ENCODE data around the gene RPTOR. TPM values are rescaled to one million over a fixed set of nuclear protein-coding genes. Genes with fewer than 3 reads are reported as not detected.
"Not testable (repeated sequence)": the region's sequence is repeated elsewhere in the genome, so short reads cannot be mapped to it uniquely, and the experiment has no call there.

RPTOR gene
- polyA plus RNA-seq, 1 donor (not counting 4 experiments of a cell fraction or from before 2014, with no cell fraction given), result 4.0 TPM

DNA sequence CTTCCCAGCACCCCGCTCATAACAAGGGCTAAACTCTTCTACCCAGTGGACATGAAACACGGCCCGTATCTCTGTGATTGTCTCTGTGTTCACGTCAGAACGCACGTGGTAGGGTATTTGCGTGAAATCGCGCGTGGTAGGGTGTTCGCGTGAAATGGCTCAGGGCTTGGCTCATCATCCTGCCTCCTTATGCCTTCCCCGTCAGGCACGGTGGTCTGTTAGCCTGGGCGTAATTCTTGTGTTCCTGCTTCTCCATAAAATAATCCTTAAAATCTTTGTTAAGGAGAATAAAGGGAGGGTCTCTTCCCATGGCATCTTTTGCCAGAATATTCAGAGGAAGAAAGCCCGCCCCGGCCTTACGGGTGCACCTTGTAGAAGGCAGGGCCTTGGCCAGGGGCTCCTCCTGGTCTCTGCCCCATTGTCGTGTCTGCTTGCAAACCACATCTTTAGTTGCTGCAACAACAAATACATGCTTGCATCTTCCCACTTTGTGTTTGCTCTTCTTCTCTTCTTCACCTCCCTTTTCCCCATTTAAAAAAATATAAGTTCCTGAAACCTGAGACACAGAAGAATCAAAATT lies 330.3 kb downstream of the RPTOR start:
- Histone ChIP-seq H3K36me3 (ENCODE audit: control insufficient read depth in 2 of 2, extremely low read depth in 1 of 2, insufficient read depth in 2 of 2, low read length in 2 of 2) (peaks cover 0 to 4% of the 10 kb centered on the region in 2 experiments), H3K9me3 (ENCODE audit: control insufficient read depth, low read depth, low read length) (no peaks in the 10 kb centered on the region), H3K9ac (ENCODE audit: control insufficient read depth, extremely low read depth, insufficient read depth, low read length) (no peak overlapping the region), H3K4me3 (ENCODE audit: control insufficient read depth in 2 of 3, extremely low read depth in 1 of 3, insufficient read depth in 2 of 3, low read depth in 1 of 3, low read length in 3 of 3) (no peak overlapping the region), H4K20me1 (ENCODE audit: control insufficient read depth, extremely low read depth, insufficient read depth, low read length) (no peaks in the 10 kb centered on the region), H3K4me1 (ENCODE audit: control insufficient read depth, extremely low read depth, insufficient read depth, low read length) (no peaks in the 10 kb centered on the region), H3K9me1 (ENCODE audit: control insufficient read depth, extremely low read depth, insufficient read depth, low read length) (no peaks in the 10 kb centered on the region), H3K4me2 (ENCODE audit: control insufficient read depth, extremely low read depth, insufficient read depth, low read depth, low read length) (no peak overlapping the region), H3K27ac (ENCODE audit: control insufficient read depth, insufficient read depth, low read length) (no peak overlapping the region), H2AFZ (ENCODE audit: control insufficient read depth, low read length) (no peak overlapping the region), H3K79me2 (ENCODE audit: control insufficient read depth, insufficient read depth, low read length) (no peaks in the 10 kb centered on the region), H3K27me3 (ENCODE audit: control insufficient read depth, extremely low read depth, insufficient read depth, low read length) (no peaks in the 10 kb centered on the region)
- dilution Hi-C loops (cut with MboI; ENCODE audit: extremely low pct_ligation_motif_present, low sequenced_read_pairs), result no loop called here
- FAIRE-seq, result no peak
- TF ChIP-seq CTCF (optimal IDR thresholded peaks at IDR 0.05 in 1 of 3, IDR thresholded peaks at IDR 0.05 in 1 of 3, conservative IDR thresholded peaks at IDR 0.05 in 1 of 3; ENCODE audit: extremely low read depth in 1 of 3, insufficient read depth in 2 of 3, low read length in 3 of 3) (no peak), EZH2 (IDR thresholded peaks at IDR 0.05; ENCODE audit: low read length) (no peak)
- no peak for DNase-seq (ENCODE audit: low read depth, low spot score)

DNA sequence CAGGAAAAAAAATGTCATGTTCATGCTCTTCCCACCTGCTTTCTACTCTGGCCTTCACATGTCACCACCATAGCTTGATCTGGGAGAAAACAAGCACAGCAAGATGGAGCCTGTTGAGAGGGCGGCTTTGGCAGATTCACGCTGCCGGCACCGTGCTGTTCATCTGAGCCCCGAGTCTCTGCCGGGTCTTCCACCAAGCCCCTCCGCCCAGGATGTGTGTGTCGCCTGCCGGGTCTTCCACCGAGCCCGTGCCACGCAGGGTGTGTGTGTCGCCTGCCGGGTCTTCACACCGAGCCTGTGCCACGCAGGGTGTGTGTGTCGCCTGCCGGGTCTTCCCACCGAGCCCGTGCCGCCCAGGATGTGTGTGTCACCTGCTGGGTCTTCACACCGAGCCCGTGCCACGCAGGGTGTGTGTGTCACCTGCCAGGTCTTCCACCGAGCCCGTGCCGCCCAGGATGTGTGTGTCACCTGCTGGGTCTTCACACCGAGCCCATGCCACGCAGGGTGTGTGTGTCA lies 330.9 kb downstream of the RPTOR start:
- H3K9me3 ChIP-seq (ENCODE audit: control insufficient read depth, low read depth, low read length); H3K9me1 ChIP-seq (ENCODE audit: control insufficient read depth, extremely low read depth, insufficient read depth, low read length); H3K4me2 ChIP-seq (ENCODE audit: control insufficient read depth, extremely low read depth, insufficient read depth, low read depth, low read length); DNase-seq (ENCODE audit: low read depth, low spot score); H3K4me1 ChIP-seq (ENCODE audit: control insufficient read depth, extremely low read depth, insufficient read depth, low read length); H2AFZ ChIP-seq (ENCODE audit: control insufficient read depth, low read length); H3K79me2 ChIP-seq (ENCODE audit: control insufficient read depth, insufficient read depth, low read length); H4K20me1 ChIP-seq (ENCODE audit: control insufficient read depth, extremely low read depth, insufficient read depth, low read length); dilution Hi-C loops (cut with MboI; ENCODE audit: extremely low pct_ligation_motif_present, low sequenced_read_pairs); H3K4me3 ChIP-seq (ENCODE audit: control insufficient read depth in 2 of 3, extremely low read depth in 1 of 3, insufficient read depth in 2 of 3, low read depth in 1 of 3, low read length in 3 of 3); FAIRE-seq; H3K36me3 ChIP-seq (ENCODE audit: control insufficient read depth in 2 of 2, extremely low read depth in 1 of 2, insufficient read depth in 2 of 2, low read length in 2 of 2); H3K9ac ChIP-seq (ENCODE audit: control insufficient read depth, extremely low read depth, insufficient read depth, low read length); H3K27ac ChIP-seq (ENCODE audit: control insufficient read depth, insufficient read depth, low read length); H3K27me3 ChIP-seq (ENCODE audit: control insufficient read depth, extremely low read depth, insufficient read depth, low read length): not testable (repeated sequence)

DNA sequence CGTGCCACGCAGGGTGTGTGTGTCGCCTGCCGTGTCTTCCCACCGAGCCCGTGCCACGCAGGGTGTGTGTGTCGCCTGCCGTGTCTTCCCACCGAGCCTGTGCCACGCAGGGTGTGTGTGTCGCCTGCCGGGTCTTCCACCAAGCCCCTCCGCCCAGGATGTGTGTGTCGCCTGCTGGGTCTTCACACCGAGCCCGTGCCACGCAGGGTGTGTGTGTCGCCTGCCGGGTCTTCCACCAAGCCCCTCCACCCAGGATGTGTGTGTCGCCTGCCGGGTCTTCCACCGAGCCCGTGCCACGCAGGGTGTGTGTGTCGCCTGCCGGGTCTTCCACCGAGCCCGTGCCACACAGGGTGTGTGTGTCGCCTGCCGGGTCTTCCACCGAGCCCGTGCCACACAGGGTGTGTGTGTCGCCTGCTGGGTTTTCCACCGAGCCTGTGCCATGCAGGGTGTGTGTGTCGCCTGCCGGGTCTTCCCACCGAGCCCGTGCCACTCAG lies 331.9 kb downstream of the RPTOR start:
- H3K27me3 ChIP-seq (ENCODE audit: control insufficient read depth, extremely low read depth, insufficient read depth, low read length); H3K36me3 ChIP-seq (ENCODE audit: control insufficient read depth in 2 of 2, extremely low read depth in 1 of 2, insufficient read depth in 2 of 2, low read length in 2 of 2); H3K4me2 ChIP-seq (ENCODE audit: control insufficient read depth, extremely low read depth, insufficient read depth, low read depth, low read length); H3K9me1 ChIP-seq (ENCODE audit: control insufficient read depth, extremely low read depth, insufficient read depth, low read length); H2AFZ ChIP-seq (ENCODE audit: control insufficient read depth, low read length); H3K9ac ChIP-seq (ENCODE audit: control insufficient read depth, extremely low read depth, insufficient read depth, low read length); H4K20me1 ChIP-seq (ENCODE audit: control insufficient read depth, extremely low read depth, insufficient read depth, low read length); DNase-seq (ENCODE audit: low read depth, low spot score); H3K79me2 ChIP-seq (ENCODE audit: control insufficient read depth, insufficient read depth, low read length); dilution Hi-C loops (cut with MboI; ENCODE audit: extremely low pct_ligation_motif_present, low sequenced_read_pairs); H3K9me3 ChIP-seq (ENCODE audit: control insufficient read depth, low read depth, low read length); FAIRE-seq; H3K27ac ChIP-seq (ENCODE audit: control insufficient read depth, insufficient read depth, low read length); H3K4me1 ChIP-seq (ENCODE audit: control insufficient read depth, extremely low read depth, insufficient read depth, low read length); H3K4me3 ChIP-seq (ENCODE audit: control insufficient read depth in 2 of 3, extremely low read depth in 1 of 3, insufficient read depth in 2 of 3, low read depth in 1 of 3, low read length in 3 of 3): not testable (repeated sequence)

Data from keratinocyte (primary cell).